Thoracic aorta (tissue), 2 donors: ENCODE results near the gene LSM7. TPM values are rescaled to one million over a fixed set of nuclear protein-coding genes. Genes with fewer than 3 reads are reported as not detected.

Experiments used
- ATAC-seq: fragments of 150-250 bp; one replicate; pipeline ENCODE4 v1.8.0; 2017; ENCODE audit warnings: low read depth; ENCODE audit not compliant: insufficient number of reproducible peaks, low FRiP score
- DNase-seq: peaks from one replicate; pipeline ENCODE4 v3.0.0-alpha.2; 2020; ENCODE audit warnings: low spot score
- H3K27ac ChIP-seq, 2 donors: fragments of 200-600 bp; sonication (generic); 1 replicate in 1 of 2; 2 replicates in 1 of 2; pipeline ENCODE4 v1.5.1; 2016; ENCODE audit warnings: mild to moderate bottlenecking in 2 of 2, moderate library complexity in 2 of 2
- H3K27me3 ChIP-seq: fragments of 200-600 bp; sonication (generic); replicated peaks from 2 replicates; pipeline ENCODE4 v1.6.0; 2016; ENCODE audit warnings: mild to moderate bottlenecking; ENCODE audit not compliant: insufficient read depth
- H3K36me3 ChIP-seq: fragments of 200-600 bp; sonication (generic); one replicate; pipeline ENCODE4 v1.5.1; 2016
- H3K4me1 ChIP-seq, 2 donors: fragments of 200-600 bp; sonication (generic); 1 replicate in 1 of 2; 2 replicates in 1 of 2; pipeline versions ENCODE4 v1.5.1 to v1.6.0; 2016; ENCODE audit warnings: low read depth in 2 of 2, mild to moderate bottlenecking in 1 of 2; ENCODE audit not compliant: control insufficient read depth in 1 of 2
- H3K4me3 ChIP-seq: fragments of 200-600 bp; sonication (generic); 2 replicates; pipeline ENCODE4 v1.5.1; 2016; ENCODE audit warnings: mild to moderate bottlenecking
- H3K9me3 ChIP-seq: fragments of 200-600 bp; sonication (generic); 2 replicates; pipeline ENCODE4 v1.5.1; 2016
- total RNA-seq, 2 donors: library from RNA; depleted of rRNA; stranded (reverse); fragments of >200 nt; gene quantifications; one replicate each; pipeline versions ENCODE4 v1.1.0 to v1.2.3, GENCODE V29; 2016
- TF ChIP-seq, protein P1 (sequence below): fragments of 200-600 bp; sonication (generic); IDR thresholded peaks from one replicate; pipeline ENCODE4 v1.5.1; 2019; ENCODE audit warnings: antibody characterized with exemption

LSM7 gene
- 10 to 100 TPM; 35.5 to 38.8 TPM for total RNA-seq

DNA sequence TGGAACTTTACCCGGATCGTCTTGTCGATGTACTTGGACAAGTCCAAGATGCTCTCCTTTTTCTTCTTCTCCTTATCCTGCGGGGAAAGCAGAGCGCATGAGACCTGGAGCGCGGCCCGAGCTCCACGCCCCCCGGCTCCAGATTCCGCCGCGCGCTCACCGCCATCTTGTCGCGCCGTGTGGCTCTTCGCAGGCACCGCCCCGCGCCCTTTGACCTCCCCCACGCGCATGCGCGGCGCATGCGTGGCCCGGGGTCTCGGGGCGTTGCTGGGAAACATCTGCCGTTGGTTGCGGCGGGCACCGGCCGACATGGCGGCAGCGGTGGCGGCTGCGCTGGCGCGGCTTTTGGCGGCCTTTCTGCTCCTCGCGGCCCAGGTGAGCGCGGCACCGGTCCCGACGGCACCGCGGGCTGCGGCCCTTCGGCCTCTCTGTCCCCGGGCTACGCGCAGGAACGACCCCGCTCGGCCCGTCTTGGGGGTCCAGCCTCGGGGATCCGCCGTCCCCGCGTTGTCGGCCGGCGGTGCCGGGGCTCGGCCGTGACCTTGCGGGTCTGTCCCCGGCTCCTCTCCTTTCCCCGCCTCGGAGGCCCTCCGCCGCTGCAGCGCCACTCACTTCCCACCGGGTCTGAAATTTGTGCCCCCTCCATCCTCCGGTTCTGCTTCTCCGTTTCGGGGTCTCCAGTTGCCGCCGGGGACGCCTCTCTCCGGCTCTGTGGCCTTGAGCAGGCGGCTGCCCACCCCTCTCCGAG lies at the start of gene LSM7, which contains the start of gene SPPL2B:
TSS of gene LSM7 (minus strand) at position 186 of the 748 bp plus-strand sequence. CDS start at position 166, 20 bp downstream.
TSS of gene SPPL2B (plus strand) at position 284 of the 748 bp plus-strand sequence. CDS start at position 310, 26 bp downstream.
- peak; percentile 67 for DNase-seq
- TF ChIP-seq, protein P1, sequence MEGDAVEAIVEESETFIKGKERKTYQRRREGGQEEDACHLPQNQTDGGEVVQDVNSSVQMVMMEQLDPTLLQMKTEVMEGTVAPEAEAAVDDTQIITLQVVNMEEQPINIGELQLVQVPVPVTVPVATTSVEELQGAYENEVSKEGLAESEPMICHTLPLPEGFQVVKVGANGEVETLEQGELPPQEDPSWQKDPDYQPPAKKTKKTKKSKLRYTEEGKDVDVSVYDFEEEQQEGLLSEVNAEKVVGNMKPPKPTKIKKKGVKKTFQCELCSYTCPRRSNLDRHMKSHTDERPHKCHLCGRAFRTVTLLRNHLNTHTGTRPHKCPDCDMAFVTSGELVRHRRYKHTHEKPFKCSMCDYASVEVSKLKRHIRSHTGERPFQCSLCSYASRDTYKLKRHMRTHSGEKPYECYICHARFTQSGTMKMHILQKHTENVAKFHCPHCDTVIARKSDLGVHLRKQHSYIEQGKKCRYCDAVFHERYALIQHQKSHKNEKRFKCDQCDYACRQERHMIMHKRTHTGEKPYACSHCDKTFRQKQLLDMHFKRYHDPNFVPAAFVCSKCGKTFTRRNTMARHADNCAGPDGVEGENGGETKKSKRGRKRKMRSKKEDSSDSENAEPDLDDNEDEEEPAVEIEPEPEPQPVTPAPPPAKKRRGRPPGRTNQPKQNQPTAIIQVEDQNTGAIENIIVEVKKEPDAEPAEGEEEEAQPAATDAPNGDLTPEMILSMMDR = no peak
- peaks cover 12 to 45% of the 10 kb centered on the region in 2 donors for H3K4me1 ChIP-seq

DNA sequence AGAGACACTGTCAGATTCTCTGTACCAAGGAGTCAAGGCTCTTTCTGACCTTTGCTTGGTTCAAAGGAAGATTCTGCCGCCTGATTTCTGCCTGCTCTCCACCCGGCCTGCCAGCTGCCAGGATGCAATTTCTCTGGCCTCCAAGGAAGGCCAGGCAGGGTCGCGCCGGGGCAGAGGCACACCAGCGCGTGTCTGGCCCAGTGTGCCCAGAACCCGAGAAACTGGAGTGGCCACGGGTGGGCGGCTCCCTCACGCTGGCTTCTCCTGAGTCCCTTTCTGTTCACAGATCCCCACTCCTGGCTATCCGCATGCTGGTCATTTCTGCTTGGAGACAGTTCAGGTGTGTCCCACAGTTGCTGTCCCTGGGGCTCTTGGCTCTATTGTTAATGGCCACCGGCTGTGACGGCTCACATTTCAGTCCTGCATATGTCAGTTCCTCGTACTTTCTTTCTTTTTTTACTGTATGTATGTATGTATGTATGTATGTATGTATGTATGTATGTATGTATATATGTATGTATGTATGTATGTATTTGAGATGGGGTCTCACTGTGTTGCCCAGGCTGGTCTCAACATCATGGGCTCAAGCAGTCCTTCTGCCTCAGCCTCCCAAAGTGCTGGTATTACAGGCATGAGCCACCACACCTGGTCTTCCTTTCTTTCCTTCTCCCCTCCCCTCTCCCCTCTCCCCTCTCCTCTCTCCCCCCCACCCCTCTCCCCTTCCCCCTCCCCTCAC lies 48.6 kb upstream of the LSM7 start:
- no peaks in the 10 kb centered on the region for H3K9me3 ChIP-seq
- no peaks in the 10 kb centered on the region for H3K4me1 ChIP-seq
- DNase-seq = no peak
- TF ChIP-seq, protein P1 = no peak
- no peak for ATAC-seq
- no peaks in the 10 kb centered on the region for H3K27me3 ChIP-seq
- no peak overlapping the region for H3K4me3 ChIP-seq
- no peaks in the 10 kb centered on the region for H3K36me3 ChIP-seq
- no peak overlapping the region for H3K27ac ChIP-seq

More for the DNA sequence above, at the start of gene LSM7, which contains the start of gene SPPL2B:
- H3K27ac ChIP-seq = peak within 1 kb of the TSS in 1 of 2 donors; percentile 1
- peak within 1 kb of the TSS; percentile 83 for H3K4me3 ChIP-seq
- H3K9me3 ChIP-seq = no peaks in the 10 kb centered on the region
- H3K27me3 ChIP-seq = no peaks in the 10 kb centered on the region
- ATAC-seq = peak; percentile 76
- H3K36me3 ChIP-seq = no peaks in the 10 kb centered on the region

GRCh38 chr19:2375353-2376121 lies 47.2 kb upstream of the LSM7 start:
- H3K36me3 ChIP-seq = no peaks in the 10 kb centered on the region
- no peaks in the 10 kb centered on the region for H3K9me3 ChIP-seq
- H3K4me3 ChIP-seq = no peak overlapping the region
- H3K4me1 ChIP-seq = no peaks in the 10 kb centered on the region
- no peak for ATAC-seq
- no peaks in the 10 kb centered on the region for H3K27me3 ChIP-seq
- TF ChIP-seq, protein P1 = no peak
- DNase-seq = no peak
- no peak overlapping the region for H3K27ac ChIP-seq

DNA sequence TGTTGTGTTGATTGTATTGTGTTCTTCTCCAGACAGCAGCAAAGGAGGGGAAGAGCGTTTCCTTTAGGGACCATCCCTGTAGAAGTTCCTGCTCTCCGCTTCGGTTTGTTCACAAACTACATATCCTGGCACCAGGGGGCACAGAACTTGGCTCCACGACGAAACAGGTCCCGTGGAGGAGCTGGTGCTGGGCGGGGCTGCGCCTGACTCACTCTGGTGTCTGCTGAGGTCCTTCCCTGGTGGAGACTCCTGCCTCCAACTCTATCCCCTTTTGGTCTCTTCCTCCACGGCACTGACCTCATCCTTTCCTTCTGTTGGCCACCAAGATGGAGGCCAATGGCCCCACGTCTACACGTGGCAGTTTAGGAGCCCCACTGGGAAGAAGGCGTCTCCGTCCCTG lies 46.4 kb upstream of the LSM7 start:
- no peaks in the 10 kb centered on the region for H3K4me1 ChIP-seq
- H3K9me3 ChIP-seq = no peaks in the 10 kb centered on the region
- no peak for DNase-seq
- H3K27ac ChIP-seq = no peak overlapping the region
- TF ChIP-seq, protein P1 = no peak
- H3K36me3 ChIP-seq = no peaks in the 10 kb centered on the region
- no peak for ATAC-seq
- H3K27me3 ChIP-seq = no peaks in the 10 kb centered on the region
- H3K4me3 ChIP-seq = no peak overlapping the region
